H1 (cell line): ENCODE measurements around the gene FSCN2. TPM values are rescaled to one million over a fixed set of nuclear protein-coding genes. Genes with fewer than 3 reads are reported as not detected.

Experiments
- CTCF ChIA-PET: fragments of 300-600 bp; sonication (Branson Sonifier 250); formaldehyde crosslinking; loops from one replicate; lab custom pipeline; 2021; ENCODE audit not compliant: partially characterized antibody; lab: Charles Lee
- POLR2A ChIA-PET: fragments of 300-600 bp; sonication (Branson Sonifier 250); formaldehyde crosslinking; loops from one replicate; lab custom pipeline; 2021; ENCODE audit warnings: inconsistent platforms; ENCODE audit not compliant: partially characterized antibody; lab: Charles Lee
- DNase-seq, 2 experiments: peaks; one replicate each; pipeline versions ENCODE4 v3.0.0 to v3.0.0-alpha.2; 2010 to 2022; ENCODE audit warnings: low spot score in 2 of 2, low read depth in 1 of 2, mixed read lengths in 1 of 2
- FAIRE-seq: peaks from 2 replicates; lab custom pipeline; 2011; peaks lifted over from hg19 to GRCh38; lab: Jason Lieb, UNC
- H2AFZ ChIP-seq: 2 replicates; pipeline ENCODE4 v1.8.1; 2012; ENCODE audit warnings: low read length, inconsistent platforms
- H2AK5ac ChIP-seq: 2 replicates; pipeline ENCODE4 v1.6.1; 2013; ENCODE audit warnings: low read depth, low read length
- H2BK120ac ChIP-seq: replicated peaks from 2 replicates; pipeline ENCODE3; 2013; ENCODE audit warnings: low read depth, low read length, inconsistent platforms
- H2BK12ac ChIP-seq: 2 replicates; pipeline ENCODE4 v1.6.1; 2013; ENCODE audit warnings: low read depth, low read length
- H2BK15ac ChIP-seq: 2 replicates; pipeline ENCODE4 v1.6.1; 2013; ENCODE audit warnings: low read length
- H2BK20ac ChIP-seq: 2 replicates; pipeline ENCODE4 v1.6.1; 2013; ENCODE audit warnings: low read length
- H2BK5ac ChIP-seq: 2 replicates; pipeline ENCODE4 v1.6.1; 2013; ENCODE audit warnings: low read depth, low read length
- H3K14ac ChIP-seq: 2 replicates; pipeline ENCODE4 v1.6.1; 2013; ENCODE audit warnings: inconsistent platforms; ENCODE audit not compliant: insufficient read length
- H3K18ac ChIP-seq: 2 replicates; pipeline ENCODE4 v1.6.1; 2013; ENCODE audit warnings: low read length; ENCODE audit errors: extremely low read depth
- H3K23ac ChIP-seq: 2 replicates; pipeline ENCODE4 v1.6.1; 2013; ENCODE audit warnings: inconsistent platforms; ENCODE audit not compliant: insufficient read length
- H3K23me2 ChIP-seq: 2 replicates; pipeline ENCODE4 v1.6.1; 2013; ENCODE audit warnings: low read depth, low read length
- H3K27ac ChIP-seq: 2 replicates; pipeline ENCODE4 v1.6.1; 2011; ENCODE audit warnings: low read depth, low read length, inconsistent platforms
- H3K27me3 ChIP-seq, 4 experiments: replicated peaks in 1 of 4; 1 replicate in 1 of 4; 2 replicates in 3 of 4; pipeline versions ENCODE4 v1.6.1 to v1.8.1; 2011 to 2013; ENCODE audit warnings: low read length in 3 of 4, mild to moderate bottlenecking in 3 of 4, inconsistent platforms in 2 of 4, mixed read lengths in 2 of 4, moderate library complexity in 1 of 4; ENCODE audit not compliant: control insufficient read depth in 3 of 4, insufficient read depth in 3 of 4; ENCODE audit errors: extremely low read depth in 1 of 4
- H3K36me3 ChIP-seq, 4 experiments: 2 replicates each; pipeline versions ENCODE4 v1.6.1 to v1.8.1; 2011 to 2013; ENCODE audit warnings: mild to moderate bottlenecking in 4 of 4, low read length in 3 of 4, moderate library complexity in 2 of 4, control low read depth in 1 of 4, inconsistent platforms in 1 of 4; ENCODE audit not compliant: insufficient read depth in 4 of 4, control insufficient read depth in 2 of 4
- H3K4ac ChIP-seq: replicated peaks from 2 replicates; pipeline ENCODE3; 2013; ENCODE audit warnings: low read length, low read depth, mixed read lengths, inconsistent platforms; ENCODE audit not compliant: insufficient read length
- H3K4me1 ChIP-seq, 4 experiments: replicated peaks in 1 of 4; 1 replicate in 1 of 4; 2 replicates in 3 of 4; pipeline versions ENCODE4 v1.6.1 to v1.8.1; 2011 to 2013; ENCODE audit warnings: low read length in 3 of 4, inconsistent platforms in 2 of 4, mixed read lengths in 1 of 4; ENCODE audit not compliant: insufficient read depth in 4 of 4, control insufficient read depth in 3 of 4
- H3K4me2 ChIP-seq, 2 experiments: 2 replicates each; pipeline versions ENCODE4 v1.6.1 to v1.8.1; 2011 to 2013; ENCODE audit warnings: low read depth in 2 of 2, low read length in 2 of 2, control low read depth in 1 of 2, inconsistent platforms in 1 of 2, mild to moderate bottlenecking in 1 of 2; ENCODE audit not compliant: insufficient read depth in 1 of 2
- H3K4me3 ChIP-seq, 4 experiments: fragments of 200-600, 300-600 bp in 1 of 4; sonication (generic), shearing (Covaris generic), sonication (Bioruptor Twin) in 1 of 4; 2 replicates each; pipeline versions ENCODE4 v1.5.1 to v1.8.1; 2011 to 2016; ENCODE audit warnings: low read length in 4 of 4, low read depth in 3 of 4, control low read depth in 2 of 4, inconsistent platforms in 2 of 4, mild to moderate bottlenecking in 2 of 4, mixed read lengths in 1 of 4, moderate library complexity in 1 of 4; ENCODE audit not compliant: insufficient read depth in 2 of 4; ENCODE audit errors: extremely low read depth in 1 of 4
- H3K56ac ChIP-seq: replicated peaks from 2 replicates; pipeline ENCODE3; 2013; ENCODE audit warnings: low read depth, mild to moderate bottlenecking, mixed read lengths, low read length, inconsistent platforms; ENCODE audit not compliant: insufficient read length
- H3K79me1 ChIP-seq: 2 replicates; pipeline ENCODE4 v1.6.1; 2013; ENCODE audit warnings: low read depth, low read length, control low read depth
- H3K79me2 ChIP-seq, 2 experiments: 2 replicates each; pipeline versions ENCODE4 v1.6.1 to v1.8.1; 2012 to 2013; ENCODE audit warnings: low read length in 2 of 2, mild to moderate bottlenecking in 2 of 2, inconsistent platforms in 1 of 2; ENCODE audit not compliant: insufficient read depth in 2 of 2, control insufficient read depth in 1 of 2
- H3K9ac ChIP-seq, 4 experiments: replicated peaks in 1 of 4; 1 replicate in 1 of 4; 2 replicates in 3 of 4; pipeline versions ENCODE4 v1.6.1 to v1.8.1; 2011 to 2013; ENCODE audit warnings: low read depth in 3 of 4, low read length in 3 of 4, control low read depth in 2 of 4, mild to moderate bottlenecking in 2 of 4, moderate library complexity in 2 of 4, inconsistent platforms in 1 of 4; ENCODE audit errors: extremely low read depth in 1 of 4
- H3K9me3 ChIP-seq, 2 experiments: 2 replicates each; pipeline versions ENCODE4 v1.6.1 to v1.8.1; 2012 to 2013; ENCODE audit warnings: mild to moderate bottlenecking in 2 of 2, moderate library complexity in 2 of 2, control low read depth in 1 of 2, inconsistent platforms in 1 of 2, low read depth in 1 of 2, low read length in 1 of 2, mixed read lengths in 1 of 2; ENCODE audit not compliant: insufficient read depth in 2 of 2
- H4K20me1 ChIP-seq, 2 experiments: replicated peaks in 1 of 2; 2 replicates each; pipeline versions ENCODE3 to v1.8.1; 2011 to 2013; ENCODE audit warnings: inconsistent platforms in 2 of 2, low read length in 2 of 2, mild to moderate bottlenecking in 1 of 2; ENCODE audit not compliant: insufficient read depth in 2 of 2, control insufficient read depth in 1 of 2
- H4K5ac ChIP-seq: 2 replicates; pipeline ENCODE4 v1.6.1; 2013; ENCODE audit warnings: low read length, low read depth, mixed read lengths, inconsistent platforms; ENCODE audit not compliant: insufficient read length
- H4K8ac ChIP-seq: 2 replicates; pipeline ENCODE4 v1.8.0; 2013; ENCODE audit warnings: mild to moderate bottlenecking, moderate library complexity, low read length, inconsistent platforms; ENCODE audit not compliant: insufficient read depth; ENCODE audit errors: extremely low read depth
- H4K91ac ChIP-seq: replicated peaks from 2 replicates; pipeline ENCODE3; 2013; ENCODE audit warnings: low read length, mixed read lengths, inconsistent platforms; ENCODE audit not compliant: insufficient read length
- BCL11A ChIP-seq, 2 experiments: IDR thresholded peaks; one replicate each; pipeline ENCODE4 v1.6.1; 2011; ENCODE audit warnings: low read depth in 2 of 2, low read length in 2 of 2, mild to moderate bottlenecking in 2 of 2
- CEBPB ChIP-seq: IDR thresholded peaks from 2 replicates; pipeline ENCODE4 v1.6.1; 2012; ENCODE audit warnings: low read depth, low read length
- GTF2F1 ChIP-seq: IDR thresholded peaks from 2 replicates; pipeline ENCODE4 v1.6.1; 2012; ENCODE audit warnings: low read depth, low read length, improper control_type of control experiment, borderline replicate concordance
- RAD21 ChIP-seq, 2 experiments: IDR thresholded peaks in 1 of 2; conservative IDR thresholded peaks in 1 of 2; 2 replicates each; pipeline ENCODE4 v1.6.1; 2011; ENCODE audit warnings: low read depth in 2 of 2, low read length in 2 of 2, improper control_type of control experiment in 1 of 2, inconsistent platforms in 1 of 2, mild to moderate bottlenecking in 1 of 2, moderate library complexity in 1 of 2
- RFX5 ChIP-seq: IDR thresholded peaks from 2 replicates; pipeline ENCODE4 v1.6.1; 2011; ENCODE audit warnings: low read depth, low read length, improper control_type of control experiment, borderline replicate concordance
- SIN3A ChIP-seq, 2 experiments: IDR thresholded peaks in 1 of 2; conservative IDR thresholded peaks in 1 of 2; 2 replicates each; pipeline ENCODE4 v1.6.1; 2011 to 2012; ENCODE audit warnings: low read length in 2 of 2, improper control_type of control experiment in 1 of 2, low read depth in 1 of 2, mild to moderate bottlenecking in 1 of 2
- TBP ChIP-seq: IDR thresholded peaks from 2 replicates; pipeline ENCODE4 v1.6.1; 2011; ENCODE audit warnings: low read depth, low read length, improper control_type of control experiment
- YY1 ChIP-seq: IDR thresholded peaks from 2 replicates; pipeline ENCODE4 v1.6.1; 2011; ENCODE audit warnings: low read depth, mild to moderate bottlenecking, low read length
- WGBS, 2 experiments: shearing (Covaris generic) in 1 of 2; methylation state at CpG; one replicate each; pipeline versions ENCODE4 v1.1.6 to v1.1.7; 2013 to 2015; ENCODE audit warnings: low lambda C conversion rate in 2 of 2, mixed read lengths in 2 of 2, inconsistent platforms in 1 of 2, low coverage in 1 of 2, missing lambda C conversion rate in 1 of 2; ENCODE audit not compliant: insufficient replicate concordance in 2 of 2, insufficient coverage in 1 of 2, insufficient read length in 1 of 2; ENCODE audit errors: extremely low coverage in 1 of 2, missing lambda C conversion rate in 1 of 2; 5-methylcytosine and 5-hydroxymethylcytosine counted together
- polyA plus RNA-seq, 7 experiments: library from polyadenylated mRNA; depleted of rRNA in 3 of 7; stranded (reverse) in 5 of 7; unstranded in 2 of 7; fragments of >200 nt in 5 of 7; fragments of 200-250 nt in 2 of 7; gene quantifications; 1 replicate in 5 of 7; 2 replicates in 1 of 7; 4 replicates in 1 of 7; pipeline versions ENCODE4 v1.2.1 to v1.2.3, GENCODE V29; 2011 to 2013; ENCODE audit warnings: missing spikeins in 2 of 7, mixed read lengths in 2 of 7
- total RNA-seq: library from RNA; stranded (reverse); fragmentation: NEBNext Ultra II Directional; extraction: Animal tissue kit (Norgen Biotek cat#: 25700); gene quantifications from 2 replicates; pipeline ENCODE4 v1.2.1, GENCODE V29; 2021
- TF ChIP-seq, protein P1 (sequence below): IDR thresholded peaks from 2 replicates; pipeline ENCODE4 v1.6.1; 2012; ENCODE audit warnings: inconsistent platforms

The FSCN2 gene
- total and polyA plus RNA-seq, 2 of the 8 experiments (the other 6 are each of a cell fraction or from before 2014, with no cell fraction given): 0.18 to 0.30 TPM

DNA sequence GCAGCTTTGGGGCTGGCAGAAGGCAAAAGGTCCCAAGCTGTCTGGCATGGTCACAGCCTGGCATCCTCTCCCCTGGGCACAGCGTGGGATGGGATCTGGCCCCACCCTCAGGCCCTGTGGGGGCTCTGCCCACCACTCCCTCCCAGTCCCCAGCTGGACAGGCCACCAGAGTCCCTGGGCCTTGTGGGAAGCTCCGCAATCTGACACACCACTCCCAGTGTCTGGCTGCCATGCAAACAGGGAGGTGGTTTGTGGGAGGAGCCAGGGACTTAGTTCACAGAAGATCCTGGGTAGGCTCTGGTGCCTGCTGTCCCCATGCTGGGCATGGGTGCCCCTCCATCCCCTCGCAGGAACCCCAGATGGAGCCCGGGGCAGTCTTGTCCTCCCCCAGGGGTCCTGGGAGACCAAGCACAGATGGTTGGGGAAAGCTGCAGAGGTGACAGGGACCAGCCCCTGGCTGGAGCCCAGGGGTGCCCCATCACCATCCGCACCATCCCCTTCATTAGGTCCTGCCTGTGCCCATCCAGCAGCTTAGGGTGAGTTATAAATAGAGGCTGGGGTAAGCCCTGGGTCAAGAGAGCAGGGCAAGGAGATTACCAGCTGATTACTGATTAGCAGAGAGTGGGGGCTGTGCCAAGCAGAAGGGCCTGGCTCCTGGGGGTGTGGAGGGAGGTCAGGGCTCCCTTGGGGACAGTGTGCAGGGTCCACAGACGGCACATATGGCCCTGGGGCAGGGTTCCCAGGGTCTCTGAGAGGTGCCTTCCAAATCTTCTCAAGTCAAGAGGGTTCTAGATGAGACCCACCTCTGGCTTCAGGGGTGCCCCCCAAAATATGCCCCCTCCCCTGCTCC lies 6.2 kb downstream of the FSCN2 start:
- POLR2A ChIA-PET: interaction anchor here (1.4 to 2.8 kb wide), 4 partner anchors 11 to 24 kb away, joined by 4 to 16 read pairs (median 10); partner anchors contain the start of gene ACTG1
- peaks cover 8 to 28% (median 24%) of the 10 kb centered on the region in 4 experiments; a peak in 6 of 7 replicates for H3K27me3 ChIP-seq
- TF ChIP-seq YY1 (no peak), SIN3A (conservative IDR thresholded peaks at IDR 0.05 in 1 of 2, IDR thresholded peaks at IDR 0.05 in 1 of 2; ENCODE audit: low read depth in 1 of 2, low read length in 2 of 2) (no peak), RFX5 (no peak), TBP (no peak), BCL11A (IDR thresholded peaks at IDR 0.05; ENCODE audit: low read depth in 2 of 2, low read length in 2 of 2) (no peak), GTF2F1 (no peak), RAD21 (IDR thresholded peaks at IDR 0.05 in 1 of 2, conservative IDR thresholded peaks at IDR 0.05 in 1 of 2; ENCODE audit: low read depth in 2 of 2, low read length in 2 of 2) (no peak), CEBPB (no peak)
- TF ChIP-seq, protein P1, sequence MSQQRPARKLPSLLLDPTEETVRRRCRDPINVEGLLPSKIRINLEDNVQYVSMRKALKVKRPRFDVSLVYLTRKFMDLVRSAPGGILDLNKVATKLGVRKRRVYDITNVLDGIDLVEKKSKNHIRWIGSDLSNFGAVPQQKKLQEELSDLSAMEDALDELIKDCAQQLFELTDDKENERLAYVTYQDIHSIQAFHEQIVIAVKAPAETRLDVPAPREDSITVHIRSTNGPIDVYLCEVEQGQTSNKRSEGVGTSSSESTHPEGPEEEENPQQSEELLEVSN: no peak

More for the DNA sequence above, 6.2 kb downstream of the FSCN2 start:
- H4K5ac ChIP-seq: no peak overlapping the region
- peaks cover 4 to 8% of the 10 kb centered on the region in 2 experiments; a peak in 2 of 4 replicates for H3K9me3 ChIP-seq
- H3K23ac ChIP-seq: no peak overlapping the region
- no peak overlapping the region for H3K4me2 ChIP-seq
- H3K36me3 ChIP-seq: no peaks in the 10 kb centered on the region
- H2AFZ ChIP-seq: no peak overlapping the region
- WGBS, 2 experiments: 79% methylated on average over 6 of the region's 6 CpGs; no CpG with 5 or more reads in 1 of the 2 experiments
- 0 out of 2 replicates have a peak, but pooled peaks cover 3% of the 10 kb centered on the region for H3K79me1 ChIP-seq
- H3K4me1 ChIP-seq: peaks cover 0 to 11% (median 5%) of the 10 kb centered on the region in 4 experiments; a peak in 5 of 7 replicates
- FAIRE-seq (no peak), DNase-seq (no peak)
- H2BK5ac ChIP-seq: no peak overlapping the region
- no peak overlapping the region for H2BK120ac ChIP-seq
- no peak overlapping the region for H3K18ac ChIP-seq
- H3K4me3 ChIP-seq: no peak overlapping the region
- no peaks in the 10 kb centered on the region for H3K79me2 ChIP-seq
- H3K56ac ChIP-seq: no peak overlapping the region
- no peak overlapping the region for H3K4ac ChIP-seq
- H3K14ac ChIP-seq: no peak overlapping the region
- H2AK5ac ChIP-seq: no peak overlapping the region
- H4K20me1 ChIP-seq: peaks cover under 1 to 7% of the 10 kb centered on the region in 2 experiments
- no peak overlapping the region for H3K9ac ChIP-seq
- no peak overlapping the region for H2BK15ac ChIP-seq
- H2BK20ac ChIP-seq: peak overlapping the region; percentile 10; the same call in 1 of the 2 replicates
- H3K27ac ChIP-seq: no peak overlapping the region
- no peak overlapping the region for H4K91ac ChIP-seq
- peaks cover 28% of the 10 kb centered on the region; the same call in 1 of the 2 replicates for H3K23me2 ChIP-seq
- CTCF ChIA-PET: interaction anchor here (0.9 to 1.6 kb wide), 3 partner anchors 11 to 280 kb away, joined by 3 to 10 read pairs (median 3); no protein-coding TSS in a partner anchor
- no peak overlapping the region; the same call in 1 of the 2 replicates for H4K8ac ChIP-seq
- no peak overlapping the region; the same call in 1 of the 2 replicates for H2BK12ac ChIP-seq
